ENCODE data around the gene TRPV2.

TRPV2 gene

DNA sequence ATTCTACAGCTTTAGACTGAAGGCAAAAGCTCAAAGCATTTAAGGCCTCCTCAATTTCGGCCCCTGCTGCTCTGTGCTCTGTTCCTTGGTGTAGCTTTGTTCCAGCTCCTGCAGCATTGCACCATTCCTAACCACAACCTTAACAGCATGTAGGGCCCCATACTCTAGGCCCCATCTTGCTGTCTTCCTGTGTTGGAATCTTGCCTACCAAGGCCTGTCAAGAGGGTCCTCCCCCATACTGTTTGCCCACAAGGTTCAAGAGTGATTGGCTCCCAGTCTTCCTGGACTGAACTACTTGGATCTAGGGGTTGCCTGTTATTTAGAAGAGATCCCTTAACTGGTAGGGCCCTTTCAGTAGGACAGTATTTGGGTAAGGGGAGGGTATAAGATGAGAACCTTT is 26.8 kb downstream of the TRPV2 start:
- Histone ChIP-seq H3K27me3 (ENCODE audit: control insufficient read depth, low read length) (no peaks in the 10 kb centered on the region), H3F3A (ENCODE audit: control insufficient read depth, insufficient read depth) (peaks cover 72% of the 10 kb centered on the region)

GRCh38 chr17:16442594-16443510 is 27.5 kb downstream of the TRPV2 start:
- no peaks in the 10 kb centered on the region for H3K27me3 ChIP-seq (ENCODE audit: control insufficient read depth, low read length)
- no peaks in the 10 kb centered on the region for H3K9me2 ChIP-seq (replicated peaks; ENCODE audit: control insufficient read depth, low read length)
- H3K36me3 ChIP-seq (ENCODE audit: control insufficient read depth, low read length): peaks cover 89% of the 10 kb centered on the region
- peak overlapping the region; percentile 94 for H3K4me2 ChIP-seq (ENCODE audit: low read length)
- peak overlapping the region; percentile 86 for H3K27ac ChIP-seq (ENCODE audit: low read depth, low read length)
- peaks cover 16% of the 10 kb centered on the region; the same call in 1 of the 2 replicates for H4K20me1 ChIP-seq (ENCODE audit: control insufficient read depth, insufficient read depth, low read depth, low read length)
- H3K79me2 ChIP-seq (ENCODE audit: control insufficient read depth, low read length): peaks cover 67% of the 10 kb centered on the region
- no peak for TF ChIP-seq CTCF (IDR thresholded peaks at IDR 0.05; ENCODE audit: low read depth, low read length, poor library complexity, severe bottlenecking)
- no peak for TF ChIP-seq EZH2phosphoT487 (IDR thresholded peaks at IDR 0.05; ENCODE audit: borderline replicate concordance, low read length)
- no peaks in the 10 kb centered on the region for H3K9me3 ChIP-seq (ENCODE audit: control insufficient read depth, insufficient read depth, low read length)
- peak overlapping the region; percentile 89 for H3K4me3 ChIP-seq (ENCODE audit: low read length)
- H3K4me1 ChIP-seq (ENCODE audit: control insufficient read depth, low read length): peaks cover 47% of the 10 kb centered on the region
- H3F3A ChIP-seq (ENCODE audit: control insufficient read depth, insufficient read depth): peaks cover 77% of the 10 kb centered on the region

More for the DNA sequence above, 26.8 kb downstream of the TRPV2 start:
- peak overlapping the region; percentile 86 for H3K27ac ChIP-seq (ENCODE audit: low read depth, low read length)
- H3K4me2 ChIP-seq (ENCODE audit: low read length): peak overlapping the region; percentile 94
- H3K79me2 ChIP-seq (ENCODE audit: control insufficient read depth, low read length): peaks cover 67% of the 10 kb centered on the region
- H3K36me3 ChIP-seq (ENCODE audit: control insufficient read depth, low read length): peaks cover 81% of the 10 kb centered on the region
- no peak for TF ChIP-seq EZH2phosphoT487 (IDR thresholded peaks at IDR 0.05; ENCODE audit: borderline replicate concordance, low read length)
- no peak for TF ChIP-seq CTCF (IDR thresholded peaks at IDR 0.05; ENCODE audit: low read depth, low read length, poor library complexity, severe bottlenecking)
- H3K9me3 ChIP-seq (ENCODE audit: control insufficient read depth, insufficient read depth, low read length): no peaks in the 10 kb centered on the region
- no peaks in the 10 kb centered on the region for H3K9me2 ChIP-seq (replicated peaks; ENCODE audit: control insufficient read depth, low read length)
- peaks cover 48% of the 10 kb centered on the region for H3K4me1 ChIP-seq (ENCODE audit: control insufficient read depth, low read length)
- peak overlapping the region; percentile 89 for H3K4me3 ChIP-seq (ENCODE audit: low read length)
- peaks cover 16% of the 10 kb centered on the region; the same call in 1 of the 2 replicates for H4K20me1 ChIP-seq (ENCODE audit: control insufficient read depth, insufficient read depth, low read depth, low read length)

DNA sequence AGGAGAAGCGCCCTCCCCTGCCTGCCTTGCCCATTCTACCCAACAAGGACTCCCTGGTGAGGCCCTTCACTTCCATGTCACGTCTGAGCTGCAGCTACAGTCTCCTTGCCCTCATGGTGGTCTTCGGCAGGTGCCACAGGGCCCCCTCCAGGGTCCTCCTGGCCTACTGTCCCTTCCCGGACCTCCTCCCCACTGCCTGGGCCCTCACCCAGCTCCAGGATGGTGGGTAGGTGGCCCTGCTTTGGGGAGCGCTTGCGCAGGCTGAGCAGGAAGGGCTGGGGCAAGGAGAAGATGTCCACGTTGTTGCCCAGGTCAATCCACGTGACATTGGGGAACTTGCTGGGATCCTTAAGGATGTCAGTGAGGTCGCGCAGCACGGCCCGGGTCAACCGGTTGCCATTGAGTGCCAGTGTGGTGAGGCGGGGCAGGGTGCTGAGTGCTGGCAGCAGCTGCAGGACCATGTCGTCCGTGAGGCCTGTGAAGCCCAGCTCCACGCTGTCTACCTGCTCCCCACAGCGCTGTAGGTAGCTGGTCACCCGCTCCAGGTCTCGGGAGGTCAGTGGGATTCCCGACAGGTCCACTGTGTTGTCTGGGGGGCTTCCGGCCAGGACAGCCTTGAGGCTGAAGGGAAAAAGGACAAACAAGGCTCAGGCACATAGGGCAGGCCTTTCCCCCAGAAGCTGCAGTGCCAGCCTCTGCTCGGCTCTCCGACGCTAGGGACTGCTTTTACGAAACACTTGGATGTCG is 28.3 kb downstream of the TRPV2 start:
- Histone ChIP-seq H3F3A (ENCODE audit: control insufficient read depth, insufficient read depth) (peaks cover 85% of the 10 kb centered on the region), H3K9me3 (ENCODE audit: control insufficient read depth, insufficient read depth, low read length) (no peaks in the 10 kb centered on the region), H3K27me3 (ENCODE audit: control insufficient read depth, low read length) (no peaks in the 10 kb centered on the region), H3K79me2 (ENCODE audit: control insufficient read depth, low read length) (peaks cover 64% of the 10 kb centered on the region), H3K36me3 (ENCODE audit: control insufficient read depth, low read length) (peaks cover 97% of the 10 kb centered on the region), H3K27ac (ENCODE audit: low read depth, low read length) (no peak overlapping the region), H3K4me3 (ENCODE audit: low read length) (no peak overlapping the region), H3K4me1 (ENCODE audit: control insufficient read depth, low read length) (peaks cover 41% of the 10 kb centered on the region), H3K9me2 (replicated peaks; ENCODE audit: control insufficient read depth, low read length) (no peaks in the 10 kb centered on the region), H4K20me1 (ENCODE audit: control insufficient read depth, insufficient read depth, low read depth, low read length) (peaks cover 16% of the 10 kb centered on the region; the same call in 1 of the 2 replicates), H3K4me2 (ENCODE audit: low read length) (no peak overlapping the region)
- TF ChIP-seq CTCF (IDR thresholded peaks at IDR 0.05; ENCODE audit: low read depth, low read length, poor library complexity, severe bottlenecking) (no peak), EZH2phosphoT487 (IDR thresholded peaks at IDR 0.05; ENCODE audit: borderline replicate concordance, low read length) (no peak)
